Measurements from ENCODE around the gene STAP2. TPM values are rescaled to one million over a fixed set of nuclear protein-coding genes. Genes with fewer than 3 reads are reported as not detected.

The STAP2 gene
- total RNA-seq, 2 experiments from 2014 or later: 1.7 to 1.8 TPM

- H3K4me1 Mint-ChIP-seq (ENCODE audit: low read depth): no peaks in the 10 kb centered on the region
- POLR2A ChIA-PET: interaction anchor here (1.0 kb wide), 1 partner anchor 11 kb away, joined by 3 read pairs; no protein-coding TSS in a partner anchor
Measured at GRCh38 chr19:4313847-4314490, 24.7 kb downstream of the STAP2 start.

GRCh38 chr19:4310247-4311121 is 28.1 kb downstream of the STAP2 start:
- no peak for TF ChIP-seq CTCF (IDR thresholded peaks at IDR 0.05)
- no peak for ATAC-seq (ENCODE audit: poor library complexity)
- no peaks in the 10 kb centered on the region for H3K27me3 Mint-ChIP-seq
- ChIA-PET CTCF (no interaction called here), POLR2A (no interaction called here)
- no peak overlapping the region for H3K27ac Mint-ChIP-seq
- H3K4me1 ChIP-seq (ENCODE audit: insufficient read depth, low read length): no peaks in the 10 kb centered on the region
- H3K4me1 Mint-ChIP-seq (ENCODE audit: low read depth): no peaks in the 10 kb centered on the region
- H3K4me3 Mint-ChIP-seq: no peak overlapping the region
- no peaks in the 10 kb centered on the region for H3K36me3 ChIP-seq (ENCODE audit: insufficient read depth, low read length)
- H3K27me3 ChIP-seq (ENCODE audit: control insufficient read depth in 1 of 2, insufficient read depth in 2 of 2, low read length in 2 of 2): no peaks in the 10 kb centered on the region
- no peak overlapping the region for H3K4me3 ChIP-seq (ENCODE audit: low read length)
- H3K9me3 ChIP-seq (ENCODE audit: control insufficient read depth in 1 of 2, insufficient read depth in 1 of 2, low read length in 2 of 2): no peaks in the 10 kb centered on the region
- H3K36me3 Mint-ChIP-seq (ENCODE audit: low read depth): no peaks in the 10 kb centered on the region
- no peak overlapping the region for H3K27ac ChIP-seq (ENCODE audit: low read depth in 1 of 2, low read length in 2 of 2)
- DNase-seq: peak in 1 of 14 experiments; percentile 47
- intact Hi-C loops (cut with DNase I, micrococcal nuclease): no loop called here
- H3K9me3 Mint-ChIP-seq: no peaks in the 10 kb centered on the region

More at GRCh38 chr19:4313847-4314490, 24.7 kb downstream of the STAP2 start:
- Histone ChIP-seq H3K27ac (ENCODE audit: low read depth in 1 of 2, low read length in 2 of 2) (no peak overlapping the region), H3K9me3 (ENCODE audit: control insufficient read depth in 1 of 2, insufficient read depth in 1 of 2, low read length in 2 of 2) (no peaks in the 10 kb centered on the region), H3K36me3 (ENCODE audit: insufficient read depth, low read length) (no peaks in the 10 kb centered on the region), H3K27me3 (ENCODE audit: control insufficient read depth in 1 of 2, insufficient read depth in 2 of 2, low read length in 2 of 2) (no peaks in the 10 kb centered on the region), H3K4me3 (ENCODE audit: low read length) (no peak overlapping the region), H3K4me1 (ENCODE audit: insufficient read depth, low read length) (no peaks in the 10 kb centered on the region)
- H3K27ac Mint-ChIP-seq: no peak overlapping the region
- no peak for DNase-seq
- no peak for ATAC-seq (ENCODE audit: poor library complexity)
- CTCF ChIA-PET: no interaction called here
- no peaks in the 10 kb centered on the region for H3K27me3 Mint-ChIP-seq
- no peak overlapping the region for H3K4me3 Mint-ChIP-seq
- intact Hi-C loops (cut with DNase I, micrococcal nuclease): no loop called here
- H3K36me3 Mint-ChIP-seq (ENCODE audit: low read depth): no peaks in the 10 kb centered on the region
- no peak for TF ChIP-seq CTCF (IDR thresholded peaks at IDR 0.05)
- H3K9me3 Mint-ChIP-seq: no peaks in the 10 kb centered on the region

- POLR2A ChIA-PET: no interaction called here
- Histone ChIP-seq H3K9me3 (ENCODE audit: control insufficient read depth in 1 of 2, insufficient read depth in 1 of 2, low read length in 2 of 2) (no peaks in the 10 kb centered on the region), H3K36me3 (ENCODE audit: insufficient read depth, low read length) (no peaks in the 10 kb centered on the region), H3K27me3 (ENCODE audit: control insufficient read depth in 1 of 2, insufficient read depth in 2 of 2, low read length in 2 of 2) (peaks cover 0 to 3% of the 10 kb centered on the region in 2 experiments), H3K4me1 (ENCODE audit: insufficient read depth, low read length) (peaks cover 36% of the 10 kb centered on the region), H3K4me3 (ENCODE audit: low read length) (no peak overlapping the region), H3K27ac (ENCODE audit: low read depth in 1 of 2, low read length in 2 of 2) (no peak overlapping the region)
- Mint-ChIP-seq H3K27me3 (no peaks in the 10 kb centered on the region), H3K4me3 (peak overlapping the region; percentile 45), H3K9me3 (no peaks in the 10 kb centered on the region), H3K36me3 (ENCODE audit: low read depth) (no peaks in the 10 kb centered on the region), H3K27ac (no peak overlapping the region), H3K4me1 (ENCODE audit: low read depth) (peaks cover 31% of the 10 kb centered on the region)
- ATAC-seq (ENCODE audit: poor library complexity): no peak
- CTCF ChIA-PET: no interaction called here
- intact Hi-C loops (cut with DNase I, micrococcal nuclease): loop anchor here in 1 of 2 experiments (2.0 kb wide), 1 partner anchor 21 kb away; no protein-coding TSS in a partner anchor
- no peak for TF ChIP-seq CTCF (IDR thresholded peaks at IDR 0.05)
- no peak for DNase-seq
Measured at GRCh38 chr19:4305659-4306058, 33.0 kb downstream of the STAP2 start.
